ENCODE data around the gene CSPG4.
"Not testable (repeated sequence)": the region's sequence is repeated elsewhere in the genome, so short reads cannot be mapped to it uniquely, and the experiment has no call there.

The CSPG4 gene

GRCh38 chr15:75686212-75686642 is 26.4 kb downstream of the CSPG4 start:
- DNase-seq, result peak; percentile 91

- no peak for DNase-seq
Observed at GRCh38 chr15:75685195-75685594, 27.5 kb downstream of the CSPG4 start.

- DNase-seq, result no peak
Observed at GRCh38 chr15:75684648-75685047, 28.0 kb downstream of the CSPG4 start.

- peak; percentile 81 for DNase-seq
Observed at GRCh38 chr15:75683646-75684312, 28.9 kb downstream of the CSPG4 start.

- DNase-seq, result no peak
Observed at GRCh38 chr15:75682181-75683135, 30.2 kb downstream of the CSPG4 start.

- no peak for DNase-seq
Observed at GRCh38 chr15:75680007-75680789, 32.5 kb downstream of the CSPG4 start.

- not testable (repeated sequence) for DNase-seq
Observed at GRCh38 chr15:75678324-75678690, 34.3 kb downstream of the CSPG4 start.

GRCh38 chr15:75677465-75678323 is 35.0 kb downstream of the CSPG4 start:
- DNase-seq, result no peak

- DNase-seq, result no peak
Observed at GRCh38 chr15:75676688-75677464, 35.8 kb downstream of the CSPG4 start.

GRCh38 chr15:75675579-75676404 is 36.9 kb downstream of the CSPG4 start:
- DNase-seq, result no peak

- DNase-seq, result no peak
Observed at GRCh38 chr15:75674366-75674765, 38.3 kb downstream of the CSPG4 start.

- no peak for DNase-seq
Observed at GRCh38 chr15:75673426-75674235, 39.0 kb downstream of the CSPG4 start.

GRCh38 chr15:75672646-75673425 is 39.8 kb downstream of the CSPG4 start:
- DNase-seq, result no peak

- no peak for DNase-seq
Observed at GRCh38 chr15:75671730-75672602, 40.7 kb downstream of the CSPG4 start.

- DNase-seq, result no peak
Observed at GRCh38 chr15:75669879-75670212, 42.8 kb downstream of the CSPG4 start.

GRCh38 chr15:75669191-75669878 is 43.3 kb downstream of the CSPG4 start:
- DNase-seq, result peak; percentile 24

GRCh38 chr15:75666823-75667501 is 45.7 kb downstream of the CSPG4 start:
- no peak for DNase-seq
